ENCODE results near the gene C22orf15. TPM values are rescaled to one million over a fixed set of nuclear protein-coding genes. Genes with fewer than 3 reads are reported as not detected.

C22orf15 gene
- total and polyA plus RNA-seq, 4 donors = 0.03 to 0.17 (median 0.12) TPM

DNA sequence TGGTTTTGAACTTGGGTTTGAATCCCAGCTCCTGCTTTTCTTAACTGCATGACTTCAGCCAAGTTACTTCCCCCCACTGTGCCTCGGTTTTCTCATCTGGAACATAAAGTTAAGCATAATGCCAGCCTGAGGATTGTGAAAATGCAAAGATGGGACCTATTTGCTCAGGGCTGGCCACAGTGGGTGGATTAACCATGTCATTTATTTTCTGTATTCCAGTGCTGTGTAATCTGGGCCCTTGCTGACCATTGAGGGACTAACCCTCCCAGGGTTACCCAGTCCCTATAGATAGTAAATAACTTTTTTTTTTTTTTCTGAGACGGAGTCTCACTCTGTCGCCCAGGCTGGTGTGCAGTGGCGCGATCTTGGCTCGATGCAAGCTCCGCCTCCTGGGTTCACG lies 7.1 kb upstream of the C22orf15 start:
- Histone ChIP-seq H3K36me3 (ENCODE audit: control insufficient read depth in 4 of 4, insufficient read depth in 3 of 4, low read depth in 1 of 4, low read length in 3 of 4) (no peaks in the 10 kb centered on the region), H3K27me3 (ENCODE audit: control insufficient read depth in 4 of 4, insufficient read depth in 4 of 4, low read length in 3 of 4) (no peaks in the 10 kb centered on the region), H3K4me1 (ENCODE audit: control insufficient read depth in 4 of 4, insufficient read depth in 4 of 4, low read length in 3 of 4) (peaks cover 0 to 7% (median 0%) of the 10 kb centered on the region in 4 donors), H3K9me3 (ENCODE audit: control insufficient read depth in 4 of 4, low read length in 3 of 4) (no peaks in the 10 kb centered on the region), H3K9ac (ENCODE audit: low read depth in 1 of 2, low read length in 2 of 2) (no peak overlapping the region), H3K27ac (ENCODE audit: low read depth in 1 of 2, low read length in 2 of 2) (no peak overlapping the region), H3K4me3 (ENCODE audit: low read depth in 1 of 3, low read length in 3 of 3) (no peak overlapping the region)
- TF ChIP-seq FOXA2 (IDR thresholded peaks at IDR 0.05) (no peak), HNF4G (IDR thresholded peaks at IDR 0.05) (no peak), HNF4A (conservative IDR thresholded peaks at IDR 0.05) (no peak), YY1 (IDR thresholded peaks at IDR 0.05) (no peak), TAF1 (conservative IDR thresholded peaks at IDR 0.05) (no peak), RXRA (IDR thresholded peaks at IDR 0.05) (no peak), EGR1 (IDR thresholded peaks at IDR 0.05; ENCODE audit: low read depth in 2 of 2) (no peak), REST (IDR thresholded peaks at IDR 0.05) (no peak), JUND (IDR thresholded peaks at IDR 0.05) (no peak), RAD21 (IDR thresholded peaks at IDR 0.05) (no peak), GABPA (IDR thresholded peaks at IDR 0.05 in 1 of 2, conservative IDR thresholded peaks at IDR 0.05 in 1 of 2) (no peak), SP1 (IDR thresholded peaks at IDR 0.05) (no peak), FOXA1 (IDR thresholded peaks at IDR 0.05) (no peak), NR2F2 (IDR thresholded peaks at IDR 0.05) (no peak)
- TF ChIP-seq, protein P1, sequence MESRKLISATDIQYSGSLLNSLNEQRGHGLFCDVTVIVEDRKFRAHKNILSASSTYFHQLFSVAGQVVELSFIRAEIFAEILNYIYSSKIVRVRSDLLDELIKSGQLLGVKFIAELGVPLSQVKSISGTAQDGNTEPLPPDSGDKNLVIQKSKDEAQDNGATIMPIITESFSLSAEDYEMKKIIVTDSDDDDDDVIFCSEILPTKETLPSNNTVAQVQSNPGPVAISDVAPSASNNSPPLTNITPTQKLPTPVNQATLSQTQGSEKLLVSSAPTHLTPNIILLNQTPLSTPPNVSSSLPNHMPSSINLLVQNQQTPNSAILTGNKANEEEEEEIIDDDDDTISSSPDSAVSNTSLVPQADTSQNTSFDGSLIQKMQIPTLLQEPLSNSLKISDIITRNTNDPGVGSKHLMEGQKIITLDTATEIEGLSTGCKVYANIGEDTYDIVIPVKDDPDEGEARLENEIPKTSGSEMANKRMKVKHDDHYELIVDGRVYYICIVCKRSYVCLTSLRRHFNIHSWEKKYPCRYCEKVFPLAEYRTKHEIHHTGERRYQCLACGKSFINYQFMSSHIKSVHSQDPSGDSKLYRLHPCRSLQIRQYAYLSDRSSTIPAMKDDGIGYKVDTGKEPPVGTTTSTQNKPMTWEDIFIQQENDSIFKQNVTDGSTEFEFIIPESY (IDR thresholded peaks at IDR 0.05) = no peak
- TF ChIP-seq, protein P2, sequence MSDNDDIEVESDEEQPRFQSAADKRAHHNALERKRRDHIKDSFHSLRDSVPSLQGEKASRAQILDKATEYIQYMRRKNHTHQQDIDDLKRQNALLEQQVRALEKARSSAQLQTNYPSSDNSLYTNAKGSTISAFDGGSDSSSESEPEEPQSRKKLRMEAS (IDR thresholded peaks at IDR 0.05) = no peak
- TF ChIP-seq, protein P3, sequence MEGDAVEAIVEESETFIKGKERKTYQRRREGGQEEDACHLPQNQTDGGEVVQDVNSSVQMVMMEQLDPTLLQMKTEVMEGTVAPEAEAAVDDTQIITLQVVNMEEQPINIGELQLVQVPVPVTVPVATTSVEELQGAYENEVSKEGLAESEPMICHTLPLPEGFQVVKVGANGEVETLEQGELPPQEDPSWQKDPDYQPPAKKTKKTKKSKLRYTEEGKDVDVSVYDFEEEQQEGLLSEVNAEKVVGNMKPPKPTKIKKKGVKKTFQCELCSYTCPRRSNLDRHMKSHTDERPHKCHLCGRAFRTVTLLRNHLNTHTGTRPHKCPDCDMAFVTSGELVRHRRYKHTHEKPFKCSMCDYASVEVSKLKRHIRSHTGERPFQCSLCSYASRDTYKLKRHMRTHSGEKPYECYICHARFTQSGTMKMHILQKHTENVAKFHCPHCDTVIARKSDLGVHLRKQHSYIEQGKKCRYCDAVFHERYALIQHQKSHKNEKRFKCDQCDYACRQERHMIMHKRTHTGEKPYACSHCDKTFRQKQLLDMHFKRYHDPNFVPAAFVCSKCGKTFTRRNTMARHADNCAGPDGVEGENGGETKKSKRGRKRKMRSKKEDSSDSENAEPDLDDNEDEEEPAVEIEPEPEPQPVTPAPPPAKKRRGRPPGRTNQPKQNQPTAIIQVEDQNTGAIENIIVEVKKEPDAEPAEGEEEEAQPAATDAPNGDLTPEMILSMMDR (IDR thresholded peaks at IDR 0.05; ENCODE audit: low read depth, low read length, missing input control) = no peak
- TF ChIP-seq, protein P4, sequence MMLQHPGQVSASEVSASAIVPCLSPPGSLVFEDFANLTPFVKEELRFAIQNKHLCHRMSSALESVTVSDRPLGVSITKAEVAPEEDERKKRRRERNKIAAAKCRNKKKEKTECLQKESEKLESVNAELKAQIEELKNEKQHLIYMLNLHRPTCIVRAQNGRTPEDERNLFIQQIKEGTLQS (IDR thresholded peaks at IDR 0.05) = no peak
- 85% methylated on average over 8 of the region's 8 CpGs for WGBS
- no peak for DNase-seq (ENCODE audit: low spot score)
